Measurements from ENCODE around the gene ONECUT2.
"Not testable (repeated sequence)": the region's sequence is repeated elsewhere in the genome, so short reads cannot be mapped to it uniquely, and the experiment has no call there.

ONECUT2 gene

DNA sequence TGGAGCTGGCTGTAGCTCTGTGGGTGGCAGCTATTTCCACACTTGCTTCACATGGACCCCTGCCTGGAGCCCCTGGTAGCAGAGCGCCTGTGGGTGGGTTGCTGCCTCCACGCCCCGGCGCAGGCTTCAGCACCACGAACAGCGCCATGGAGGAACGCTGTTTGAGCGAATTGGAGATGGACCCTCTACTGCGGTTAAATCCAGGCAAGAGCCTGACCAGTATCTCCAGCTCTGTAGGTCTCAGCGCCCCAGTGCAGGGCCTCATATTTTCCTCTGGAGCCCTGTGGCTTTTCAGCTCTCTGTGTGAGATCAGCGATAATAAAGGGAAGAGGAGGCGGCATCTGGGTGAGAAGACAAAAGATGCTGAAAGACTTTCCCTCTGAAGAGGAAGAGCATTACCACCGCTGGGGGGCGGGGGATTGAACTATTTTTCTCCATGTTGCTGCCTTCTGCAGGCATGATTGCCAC, 12.0 kb downstream of the ONECUT2 start:
- DNase-seq: peak; percentile 44

DNA sequence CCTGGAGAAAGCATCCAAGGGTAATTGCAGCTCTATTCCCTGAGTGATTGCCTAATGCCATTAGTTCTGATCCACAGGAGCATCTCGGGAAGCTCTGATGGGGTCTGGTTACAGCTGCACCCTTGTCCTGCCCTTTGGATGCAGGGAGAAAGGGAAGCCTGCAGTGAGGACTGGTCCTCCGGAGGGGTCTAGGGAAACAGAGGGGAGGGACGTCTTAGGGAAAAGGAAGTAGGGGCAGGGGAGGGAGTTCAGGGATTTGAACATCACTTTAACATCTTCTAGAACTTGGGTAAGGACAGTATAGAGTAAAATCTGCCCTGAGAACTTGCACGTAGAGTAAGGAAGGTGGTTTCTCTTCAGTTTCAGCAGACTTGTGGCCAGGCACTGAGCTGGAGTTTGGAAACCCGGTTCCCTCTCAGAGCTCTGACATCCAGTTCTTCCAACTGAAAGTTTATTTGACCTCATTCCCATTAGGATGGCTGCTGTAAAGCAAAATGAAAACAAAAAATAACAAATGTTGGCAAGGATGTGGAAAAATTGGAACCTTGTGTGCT, 20.5 kb downstream of the ONECUT2 start:
- no peak for DNase-seq

DNA sequence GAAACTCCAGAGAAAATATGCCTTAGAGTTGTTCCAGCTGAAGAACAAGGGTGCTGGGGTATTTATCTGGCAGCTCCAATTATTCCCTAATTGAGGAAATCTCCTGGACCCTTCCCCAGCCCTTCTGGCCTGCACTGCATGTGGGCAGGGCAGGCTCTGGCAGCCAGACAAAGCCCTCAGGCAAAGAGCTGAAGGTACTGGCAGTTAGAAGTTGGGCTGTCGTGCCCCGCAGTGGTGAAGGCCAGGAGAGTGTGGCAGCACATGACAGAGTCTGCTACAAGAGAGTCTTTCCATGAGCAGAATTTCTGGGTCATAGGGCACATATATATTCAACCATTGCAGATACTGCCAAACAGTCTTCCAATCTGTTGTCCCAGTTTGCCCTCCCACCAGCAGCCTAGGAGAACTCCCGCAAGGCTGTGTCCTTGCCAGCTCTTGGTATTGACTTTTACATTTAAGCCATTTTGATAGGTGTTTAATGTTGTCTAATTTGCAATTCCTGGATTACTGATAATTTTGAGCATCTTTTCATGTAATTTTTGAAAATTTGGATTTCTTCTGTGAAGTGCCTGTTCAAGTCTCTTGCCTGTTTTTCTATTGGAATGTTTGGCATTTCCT, 26.6 kb downstream of the ONECUT2 start:
- no peak for DNase-seq

DNA sequence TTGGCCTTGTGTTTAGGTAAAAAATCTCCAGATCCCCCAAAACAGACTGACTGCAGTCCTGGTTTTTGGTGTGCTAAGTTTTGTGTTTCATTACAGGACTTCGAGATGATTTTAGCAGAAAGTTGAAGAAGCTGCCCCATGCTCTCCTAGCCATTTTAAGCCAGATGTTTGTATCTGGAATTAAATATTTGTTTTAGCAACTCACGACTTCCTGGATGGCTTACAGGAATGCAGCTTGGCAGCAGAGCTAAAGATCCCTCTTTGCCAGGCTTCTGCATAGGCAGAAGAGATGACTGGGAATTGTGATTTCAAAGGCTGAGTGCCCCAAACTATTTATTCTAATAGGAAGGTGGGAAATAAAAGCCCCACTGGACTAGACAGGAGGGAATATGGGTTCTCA, 31.1 kb downstream of the ONECUT2 start:
- DNase-seq: no peak

DNA sequence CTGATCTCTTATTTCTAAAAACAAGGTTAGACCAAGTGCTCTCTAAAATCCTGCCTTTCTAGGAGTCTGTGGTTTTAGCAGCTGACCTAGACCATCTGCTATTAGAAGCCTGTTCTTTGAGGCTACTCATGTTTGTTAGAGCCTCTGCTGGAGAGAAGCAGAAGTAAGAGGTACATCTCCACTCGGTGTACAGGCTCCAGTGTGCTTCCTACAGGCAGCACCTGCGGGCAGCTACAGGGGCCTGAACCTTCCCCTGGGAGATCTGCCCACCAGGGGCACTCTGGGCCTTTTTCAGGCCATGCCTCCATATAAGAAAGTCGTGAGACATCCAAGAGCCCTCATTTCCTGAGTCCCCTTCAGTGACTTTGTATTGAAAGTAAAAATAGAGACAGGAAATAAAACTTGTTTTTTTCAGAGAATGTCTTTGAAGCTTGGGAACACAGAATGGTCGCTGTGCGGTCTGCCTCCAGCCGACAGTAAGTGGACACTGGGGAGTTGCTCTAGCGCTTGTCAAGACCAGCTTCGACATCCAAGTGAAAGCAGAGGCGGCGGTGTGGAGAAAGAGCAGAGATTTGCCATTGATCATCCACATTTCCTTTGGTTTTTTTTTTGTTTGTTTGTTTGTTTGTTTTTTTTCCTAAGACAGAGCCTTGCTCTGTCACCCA, 31.7 kb downstream of the ONECUT2 start:
- no peak for DNase-seq

DNA sequence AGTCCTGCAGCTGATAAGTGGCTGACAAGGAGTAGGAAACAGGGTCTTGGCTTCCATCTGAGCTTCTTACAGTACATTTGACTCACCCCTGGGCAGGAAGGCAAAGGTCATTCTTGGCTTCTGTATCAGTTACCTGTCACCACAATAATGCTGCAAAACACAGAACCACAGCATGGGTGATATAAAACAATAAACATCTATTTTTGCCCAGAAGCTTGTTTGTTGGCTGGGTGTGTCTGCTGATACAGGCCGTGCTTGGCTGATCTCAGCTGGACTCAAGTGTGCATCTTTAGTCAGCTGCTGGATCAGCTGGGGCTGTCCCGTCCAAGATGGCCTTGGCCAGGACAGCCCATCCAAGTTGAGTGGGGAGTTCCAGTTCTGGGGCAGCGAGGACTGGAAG, 34.7 kb downstream of the ONECUT2 start:
- no peak for DNase-seq

DNA sequence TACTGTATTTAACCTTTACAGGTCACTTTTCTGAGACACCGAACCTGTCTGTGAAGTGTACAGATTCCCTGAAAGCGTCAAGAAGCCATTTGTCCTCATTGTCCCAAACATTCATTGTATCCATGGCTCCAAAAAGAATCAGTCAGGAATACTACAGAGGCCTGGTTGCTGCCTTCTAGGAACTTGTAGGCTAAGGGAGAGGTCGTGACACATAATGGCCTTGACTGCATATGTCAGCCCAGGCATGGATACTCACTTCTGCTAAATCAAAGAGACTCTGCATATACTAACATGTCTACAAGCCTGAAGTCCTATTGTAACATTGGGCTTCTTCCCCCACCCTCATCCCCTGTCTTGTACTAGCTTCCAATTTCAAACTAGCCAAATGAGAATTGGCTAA, 40.2 kb downstream of the ONECUT2 start:
- DNase-seq: no peak

DNA sequence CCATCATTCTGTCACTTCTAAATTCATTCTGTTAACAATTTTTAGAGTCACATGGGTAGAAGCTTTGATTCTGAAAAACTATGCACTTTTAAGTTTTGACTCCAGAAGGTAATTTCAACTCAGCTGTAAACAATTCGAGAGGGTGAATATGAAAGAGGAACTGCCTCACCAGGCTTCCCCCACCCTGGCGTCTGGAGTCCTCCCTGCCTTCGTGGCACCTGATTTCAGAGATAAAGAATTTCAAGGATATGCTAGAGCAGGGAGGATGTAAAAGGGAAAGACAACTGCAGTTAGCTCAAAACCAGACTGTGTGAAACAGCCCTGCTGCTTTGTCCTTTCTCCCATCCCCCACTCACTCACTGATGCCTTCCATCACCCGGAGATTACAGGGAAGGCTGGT, 40.7 kb downstream of the ONECUT2 start:
- DNase-seq: no peak

DNA sequence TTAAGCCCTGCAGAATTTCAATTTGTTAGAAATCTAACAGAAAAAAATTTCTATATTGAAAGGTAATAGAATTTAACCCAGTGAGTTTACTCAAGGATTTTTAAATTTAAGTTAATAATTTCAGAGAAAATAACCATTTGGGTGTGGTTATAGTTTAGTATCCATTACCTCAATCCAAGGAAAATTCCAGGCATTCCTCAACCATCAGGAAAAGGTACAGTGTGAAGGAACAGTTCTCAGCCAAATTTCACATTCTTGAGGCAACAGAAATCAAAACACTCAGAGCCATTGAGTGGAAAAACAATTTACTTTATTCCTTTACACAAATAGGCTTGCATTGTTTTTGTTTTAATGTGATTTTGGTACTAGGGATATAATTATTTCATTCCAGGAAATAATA, 45.6 kb downstream of the ONECUT2 start:
- DNase-seq: no peak

DNA sequence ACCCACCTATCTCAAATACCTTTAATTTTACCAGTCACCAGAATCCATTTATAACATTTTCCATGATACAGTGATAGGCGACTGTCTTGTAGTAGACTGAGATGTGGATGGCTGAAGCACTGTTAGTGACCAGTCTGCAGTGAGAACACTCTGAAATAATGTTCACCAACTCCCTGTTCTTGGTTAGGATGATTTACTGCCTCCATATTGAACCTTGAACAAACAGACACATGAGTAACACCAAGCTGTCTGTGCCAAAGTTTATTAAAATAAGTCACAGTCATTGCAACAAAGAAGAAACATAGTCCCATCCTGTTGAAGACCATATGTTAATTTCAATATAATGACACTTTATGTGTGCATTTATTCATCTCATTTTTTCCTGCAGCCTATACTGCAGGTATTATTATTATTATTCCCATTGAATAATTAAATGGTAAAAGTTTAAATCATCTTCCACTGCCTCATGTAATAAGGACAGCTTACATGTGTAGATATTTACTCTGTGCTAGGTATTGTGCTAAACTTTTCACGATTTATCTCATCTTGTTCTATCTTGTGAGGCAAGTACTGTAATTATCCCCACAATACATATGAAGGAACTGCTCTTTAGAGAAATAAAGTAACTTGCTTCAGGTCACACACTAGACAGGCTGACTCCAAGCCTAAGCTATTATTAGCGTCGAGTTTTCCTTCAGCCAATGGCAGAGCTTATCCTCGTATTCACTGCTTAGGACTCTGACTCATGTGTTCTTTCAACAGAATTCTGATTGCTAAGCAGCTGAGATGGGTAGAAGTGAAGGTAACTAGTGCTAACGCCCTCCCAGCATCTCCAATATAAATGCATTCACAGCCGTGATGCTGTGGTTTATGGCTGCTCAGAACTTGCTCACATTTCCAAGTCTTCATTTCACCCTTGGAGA, 62.5 kb downstream of the ONECUT2 start:
- DNase-seq: peak; percentile 1

DNA sequence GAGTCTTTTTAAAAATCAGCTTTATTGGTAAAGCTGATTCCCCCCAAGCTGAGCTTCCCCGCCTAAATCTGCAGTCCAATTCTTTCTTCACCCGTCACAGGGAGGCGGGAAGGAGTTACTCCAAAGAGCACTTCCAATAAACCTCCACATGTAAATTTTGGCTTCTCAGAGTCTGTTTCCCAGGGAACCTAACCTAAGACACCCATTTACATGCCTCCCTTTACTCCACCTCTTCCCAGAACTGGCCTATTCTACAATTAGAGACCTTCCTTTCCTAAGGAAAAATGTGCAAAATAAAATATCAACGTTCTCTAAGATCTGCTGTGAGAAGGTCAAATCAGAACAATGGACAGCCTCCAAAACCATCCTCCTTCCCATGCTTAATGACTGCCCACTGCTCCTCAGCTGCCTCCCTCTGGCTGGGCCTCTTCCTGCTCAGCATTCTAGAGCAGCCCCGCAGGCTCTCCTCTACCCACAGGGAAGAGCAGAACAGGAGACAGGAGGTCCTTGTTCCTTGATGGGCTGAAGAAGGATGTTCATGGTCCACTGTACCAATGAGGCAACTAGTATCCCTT, 63.6 kb downstream of the ONECUT2 start:
- no peak for DNase-seq

DNA sequence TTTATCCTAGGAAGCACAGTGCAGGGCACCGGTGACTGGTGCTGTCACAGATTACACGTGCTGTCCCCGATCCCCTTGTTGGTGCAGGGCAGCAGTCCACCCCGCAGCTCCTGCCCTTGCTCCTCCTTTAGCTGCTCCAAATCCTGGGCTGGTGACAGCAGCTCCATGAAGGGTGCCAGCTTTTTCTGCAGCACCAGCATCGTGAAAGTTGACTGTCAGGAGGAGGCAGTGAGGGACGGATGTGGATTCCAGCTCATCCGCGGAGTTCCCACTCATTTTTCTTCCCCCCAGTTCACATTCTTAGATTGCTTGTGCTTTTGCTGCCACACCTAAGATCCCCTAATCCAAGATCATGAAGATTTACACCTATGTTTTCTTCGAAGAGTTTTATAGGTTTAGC, 67.5 kb downstream of the ONECUT2 start:
- DNase-seq: no peak

DNA sequence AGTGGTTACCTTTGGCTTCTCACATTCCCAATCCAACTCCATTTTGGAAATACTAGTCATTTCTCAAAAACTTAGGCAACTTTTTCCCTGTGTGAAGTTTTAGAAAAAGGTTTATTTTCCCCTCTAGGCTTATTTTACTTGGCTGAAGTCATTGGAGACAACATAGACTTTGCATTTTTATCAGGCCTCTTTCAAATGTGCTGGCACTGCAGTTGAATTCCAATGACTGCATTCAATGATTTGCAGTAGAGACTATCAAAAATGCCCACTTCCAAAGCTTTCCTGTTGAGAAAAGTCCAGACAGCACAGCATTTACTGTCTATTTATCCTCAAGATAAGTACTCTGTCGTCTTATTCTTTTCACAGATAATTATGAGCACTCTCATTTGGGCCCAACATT, 70.1 kb downstream of the ONECUT2 start:
- no peak for DNase-seq

DNA sequence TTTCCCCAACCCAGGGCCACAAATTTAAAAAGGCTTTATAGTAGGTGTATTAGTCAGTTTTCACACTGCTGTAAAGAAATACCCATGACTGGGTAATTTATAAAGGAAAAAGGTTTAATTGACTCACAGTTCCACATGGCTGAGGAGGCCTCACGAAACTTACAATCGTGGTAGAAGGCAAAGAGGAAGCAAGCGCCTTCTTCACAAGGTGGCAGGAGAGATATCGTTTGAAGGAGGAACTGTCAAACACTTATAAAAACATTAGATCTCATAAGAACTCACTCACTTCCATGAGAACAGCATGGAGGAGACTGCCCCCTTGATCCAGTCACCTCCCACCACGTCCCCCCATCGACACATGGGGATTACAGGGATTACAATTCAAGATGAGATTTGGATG, 80.9 kb downstream of the ONECUT2 start:
- DNase-seq: no peak

DNA sequence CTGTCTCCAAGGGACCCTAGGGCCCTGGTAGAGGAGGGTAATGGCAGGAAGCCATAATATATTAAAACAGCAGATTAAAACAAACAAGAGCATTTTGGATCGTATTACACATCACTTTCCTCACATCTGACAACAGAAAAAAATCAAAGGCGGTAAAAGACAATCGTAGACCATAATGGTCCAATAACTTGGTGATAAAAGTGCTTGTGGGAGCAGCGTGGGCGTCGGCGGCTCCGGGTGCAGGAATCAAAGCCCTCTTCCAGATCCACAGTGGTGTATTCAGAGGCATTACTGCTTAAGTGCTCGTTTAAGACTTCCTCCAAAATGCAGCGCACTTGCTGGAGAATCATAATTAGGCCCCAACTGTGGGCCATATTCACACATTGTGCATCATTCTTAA, 83.4 kb downstream of the ONECUT2 start:
- no peak for DNase-seq

DNA sequence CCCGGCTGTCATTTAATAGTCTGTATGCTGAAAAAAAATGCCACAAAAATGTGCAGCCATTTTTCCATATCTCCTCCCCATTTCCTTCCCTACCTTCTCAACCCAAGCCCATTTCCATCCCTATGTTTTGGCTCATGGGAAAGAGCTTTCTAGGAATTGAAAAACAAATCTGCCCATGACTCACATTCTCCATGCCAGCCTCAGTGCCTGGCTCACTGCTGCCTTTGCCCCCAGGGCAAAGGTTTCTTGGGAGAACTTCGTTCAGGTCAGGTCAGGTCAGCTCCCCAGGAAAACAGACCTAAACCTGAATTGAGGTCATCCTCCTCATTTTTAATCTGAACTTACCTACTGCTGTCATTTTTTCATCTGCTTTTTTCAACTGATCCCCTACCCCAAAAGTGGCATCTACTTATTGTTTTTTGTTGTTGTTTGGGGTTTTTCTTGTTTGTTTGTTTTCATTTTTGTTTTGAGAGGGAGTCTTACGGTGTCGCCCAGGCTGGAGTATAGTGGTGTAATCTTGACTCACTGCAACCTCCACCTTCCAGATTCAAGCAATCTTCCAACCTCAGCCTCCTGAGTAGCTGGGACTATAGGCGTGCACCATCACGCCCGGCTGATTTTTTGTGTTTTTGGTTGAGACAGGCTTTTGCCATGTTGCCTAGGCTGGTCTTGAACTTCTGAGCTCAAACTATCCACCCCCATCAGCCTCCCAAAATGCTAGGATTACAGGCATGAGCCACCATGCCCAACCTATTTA, 84.7 kb downstream of the ONECUT2 start:
- DNase-seq: no peak

DNA sequence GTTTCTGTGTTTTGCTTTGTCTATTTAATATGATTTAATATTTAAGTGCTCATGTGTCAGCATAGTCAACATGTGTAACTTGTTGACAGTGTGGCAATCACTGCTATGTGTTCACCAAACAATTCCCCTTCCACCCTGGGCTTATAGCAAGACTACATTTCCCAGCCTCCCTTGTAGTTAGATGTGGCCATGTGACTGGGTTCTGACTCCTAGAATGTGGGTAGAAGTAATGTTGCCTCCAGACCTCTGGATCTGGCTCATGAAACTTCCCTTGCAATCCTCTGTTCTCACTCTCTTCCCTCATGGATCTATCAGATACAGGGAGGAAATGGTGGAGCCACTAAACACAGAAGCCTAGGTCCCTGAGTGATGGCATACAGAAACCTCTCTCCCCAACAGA, 87.2 kb downstream of the ONECUT2 start:
- DNase-seq: not testable (repeated sequence)

DNA sequence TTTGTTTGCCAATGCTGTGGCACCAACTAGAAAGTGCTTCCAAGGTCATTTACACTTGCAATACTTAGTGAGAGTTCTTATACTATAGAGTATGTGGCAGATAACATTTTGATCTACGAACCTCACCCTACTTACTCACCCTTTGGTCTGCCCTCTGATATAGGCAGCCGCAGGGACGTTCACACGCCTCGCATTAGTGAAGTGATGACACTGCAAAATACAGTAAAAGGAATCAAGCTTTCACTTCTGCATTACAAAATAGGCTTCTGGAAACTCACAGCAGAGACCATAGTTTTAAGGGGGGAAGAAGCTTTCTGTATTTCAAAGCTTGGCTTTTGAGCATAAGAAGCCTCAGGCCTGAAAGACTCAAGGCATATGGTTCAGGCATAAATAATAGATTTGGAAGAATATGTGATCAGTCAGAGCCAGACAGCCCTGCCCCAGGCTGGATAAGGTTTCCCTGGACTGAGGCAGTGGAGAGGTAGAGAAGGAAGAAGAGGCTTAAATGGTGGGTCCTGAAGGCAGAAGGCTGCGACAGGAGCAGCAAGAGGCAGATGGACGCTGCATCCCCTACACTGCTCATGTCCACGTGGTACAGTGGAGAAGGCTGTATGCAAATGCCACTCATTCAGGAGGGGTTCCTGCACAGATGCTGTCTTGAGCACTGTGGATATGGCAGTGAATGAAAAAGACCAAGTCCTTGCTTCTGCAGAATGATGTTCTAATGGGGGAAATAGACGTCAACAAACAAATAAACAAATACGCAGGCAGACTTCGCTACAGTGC, 88.2 kb downstream of the ONECUT2 start:
- DNase-seq: no peak

DNA sequence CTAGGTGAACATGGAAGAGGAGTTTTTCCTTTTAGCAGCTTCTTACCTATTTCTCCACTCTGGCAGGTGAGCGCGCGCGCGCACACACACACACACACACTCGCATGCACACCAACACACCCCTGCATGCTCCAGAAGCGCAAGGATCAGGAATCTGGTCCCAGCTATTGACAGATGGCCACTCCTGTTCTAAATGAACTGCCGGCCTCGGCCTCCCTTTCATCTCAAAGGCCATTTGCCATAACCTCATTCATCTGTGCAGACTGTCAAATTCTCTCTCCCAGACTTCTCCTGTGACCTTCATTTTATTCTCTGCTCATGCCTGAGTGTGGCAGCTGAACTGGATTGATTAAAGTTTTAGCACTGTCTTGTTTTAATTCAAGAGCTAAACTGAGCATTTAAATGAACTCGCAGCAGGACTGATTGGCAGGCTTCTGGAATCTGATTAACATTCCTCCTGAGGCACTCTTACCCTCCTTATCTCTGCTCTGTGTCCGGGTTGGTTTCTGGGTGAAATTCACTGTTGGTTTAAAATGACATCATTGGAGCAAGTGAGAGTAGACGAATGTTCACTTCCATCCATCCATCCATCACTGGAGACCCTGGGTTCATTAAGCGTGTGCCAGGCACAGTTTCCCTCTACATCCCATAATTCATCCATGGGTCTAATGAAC, 92.5 kb downstream of the ONECUT2 start:
- no peak for DNase-seq

DNA sequence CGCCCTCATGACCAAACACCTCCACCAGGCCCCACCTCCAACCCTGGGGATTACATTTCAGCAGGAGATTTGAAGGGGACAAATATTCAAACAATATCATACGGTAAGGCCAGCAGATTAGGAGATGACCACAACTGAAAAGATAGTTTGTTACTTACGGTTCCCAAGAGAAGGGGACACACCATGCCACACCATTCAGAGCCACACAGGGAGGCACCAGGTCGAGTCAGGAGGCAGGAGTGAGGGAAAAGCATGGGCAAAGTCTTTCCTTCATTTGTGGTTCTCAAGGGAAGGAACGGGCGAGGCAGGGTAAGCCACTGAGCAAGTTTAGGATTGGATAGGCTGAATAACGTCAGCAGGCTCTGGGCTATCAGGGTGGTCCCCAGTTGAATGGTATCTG, 94.0 kb downstream of the ONECUT2 start:
- DNase-seq: no peak
